ENCODE results near the gene OBP2B.
"Not testable (repeated sequence)": the region's sequence is repeated elsewhere in the genome, so short reads cannot be mapped to it uniquely, and the experiment has no call there.

OBP2B gene

GRCh38 chr9:133237035-133237731 lies 28.1 kb upstream of the OBP2B start:
- TF ChIP-seq, protein P1, sequence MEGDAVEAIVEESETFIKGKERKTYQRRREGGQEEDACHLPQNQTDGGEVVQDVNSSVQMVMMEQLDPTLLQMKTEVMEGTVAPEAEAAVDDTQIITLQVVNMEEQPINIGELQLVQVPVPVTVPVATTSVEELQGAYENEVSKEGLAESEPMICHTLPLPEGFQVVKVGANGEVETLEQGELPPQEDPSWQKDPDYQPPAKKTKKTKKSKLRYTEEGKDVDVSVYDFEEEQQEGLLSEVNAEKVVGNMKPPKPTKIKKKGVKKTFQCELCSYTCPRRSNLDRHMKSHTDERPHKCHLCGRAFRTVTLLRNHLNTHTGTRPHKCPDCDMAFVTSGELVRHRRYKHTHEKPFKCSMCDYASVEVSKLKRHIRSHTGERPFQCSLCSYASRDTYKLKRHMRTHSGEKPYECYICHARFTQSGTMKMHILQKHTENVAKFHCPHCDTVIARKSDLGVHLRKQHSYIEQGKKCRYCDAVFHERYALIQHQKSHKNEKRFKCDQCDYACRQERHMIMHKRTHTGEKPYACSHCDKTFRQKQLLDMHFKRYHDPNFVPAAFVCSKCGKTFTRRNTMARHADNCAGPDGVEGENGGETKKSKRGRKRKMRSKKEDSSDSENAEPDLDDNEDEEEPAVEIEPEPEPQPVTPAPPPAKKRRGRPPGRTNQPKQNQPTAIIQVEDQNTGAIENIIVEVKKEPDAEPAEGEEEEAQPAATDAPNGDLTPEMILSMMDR (IDR thresholded peaks at IDR 0.05; ENCODE audit: extremely low read depth, missing control alignments): no peak
- no peak for DNase-seq (ENCODE audit: low spot score)

DNA sequence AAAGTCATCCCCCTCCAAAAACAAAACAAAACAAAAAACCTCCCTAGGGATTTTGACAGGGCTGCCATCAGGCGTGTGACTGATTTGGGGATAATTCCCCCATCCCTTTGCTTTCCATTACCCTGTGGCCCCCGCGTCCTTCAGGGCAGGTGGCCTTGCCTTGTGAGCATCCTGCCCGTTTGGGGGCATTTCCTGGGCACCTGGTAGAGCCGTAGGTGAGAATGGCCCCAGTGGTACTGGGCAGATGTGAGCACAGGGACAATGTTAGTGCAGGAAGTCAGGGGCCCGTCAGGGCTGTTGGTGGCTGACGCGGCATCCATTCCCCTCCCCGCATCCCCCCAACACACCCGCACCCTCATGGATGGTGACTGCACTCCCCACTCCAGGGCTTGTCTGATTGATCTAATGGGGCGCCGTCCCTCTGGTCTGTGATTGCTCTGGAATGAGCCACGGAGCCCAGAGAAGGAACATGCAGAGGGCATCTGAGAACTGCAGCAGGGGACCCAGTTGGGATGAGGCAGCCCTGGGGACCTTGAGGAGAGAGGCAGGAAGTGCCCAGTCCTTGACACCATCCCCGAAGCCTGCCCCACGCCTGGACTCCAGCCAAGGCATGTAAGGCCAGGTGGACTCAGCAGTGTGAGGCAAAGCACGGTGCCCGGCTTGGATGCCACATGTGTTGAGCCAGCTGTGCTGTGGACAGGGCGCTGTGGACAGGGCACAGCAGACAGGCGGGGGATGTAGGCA lies 27.4 kb upstream of the OBP2B start:
- not testable (repeated sequence) for DNase-seq (ENCODE audit: low spot score)

- TF ChIP-seq, protein P1 (IDR thresholded peaks at IDR 0.05; ENCODE audit: extremely low read depth, missing control alignments): no peak
- no peak for DNase-seq (ENCODE audit: low spot score)
Observed at GRCh38 chr9:133235549-133236222, 26.6 kb upstream of the OBP2B start.

DNA sequence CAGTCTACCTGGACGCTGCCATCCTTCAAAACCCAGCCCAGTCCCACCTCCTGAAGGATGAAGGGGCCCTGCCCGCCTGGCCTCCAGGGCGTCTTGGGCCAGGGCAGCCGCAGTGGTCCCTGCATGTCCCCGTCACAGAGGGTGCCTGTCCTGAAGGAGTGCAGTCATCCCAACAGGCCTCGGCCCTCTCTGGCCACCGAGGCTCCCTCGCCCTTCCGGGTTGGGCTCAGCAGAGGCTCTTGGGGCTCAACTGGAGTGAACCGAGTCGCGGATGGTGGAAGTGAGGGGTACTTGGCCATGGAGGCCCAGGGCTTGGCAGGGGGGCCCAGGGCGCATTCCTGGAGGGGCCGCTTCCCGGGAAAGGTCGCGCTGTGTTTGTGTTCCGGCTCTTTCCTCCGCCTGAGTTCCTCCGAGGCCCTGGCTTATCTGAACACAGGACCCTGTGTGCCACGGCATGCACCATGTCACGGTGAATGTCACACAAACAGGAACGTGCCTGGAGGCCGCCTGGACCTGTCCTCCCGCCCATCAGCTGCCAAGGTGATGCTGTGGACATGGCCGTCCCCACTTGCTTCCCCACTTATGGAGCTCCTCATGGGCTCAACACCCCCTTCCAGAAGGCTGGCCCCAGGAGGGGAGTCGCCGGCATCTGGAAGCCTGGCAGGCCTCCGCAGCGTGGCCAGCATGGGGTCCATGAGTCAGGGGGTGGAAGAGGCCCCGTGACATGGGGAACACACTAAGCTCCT lies 25.7 kb upstream of the OBP2B start:
- TF ChIP-seq, protein P1 (IDR thresholded peaks at IDR 0.05; ENCODE audit: extremely low read depth, missing control alignments): no peak
- DNase-seq (ENCODE audit: low spot score): no peak

GRCh38 chr9:133233681-133234432 lies 24.8 kb upstream of the OBP2B start:
- DNase-seq (ENCODE audit: low spot score): no peak
- TF ChIP-seq, protein P1 (IDR thresholded peaks at IDR 0.05; ENCODE audit: extremely low read depth, missing control alignments): no peak

- not testable (repeated sequence) for DNase-seq (ENCODE audit: low spot score)
Observed at GRCh38 chr9:133231934-133232568, 23.0 kb upstream of the OBP2B start.

GRCh38 chr9:133230514-133230913 lies 21.5 kb upstream of the OBP2B start:
- not testable (repeated sequence) for DNase-seq (ENCODE audit: low spot score)

DNA sequence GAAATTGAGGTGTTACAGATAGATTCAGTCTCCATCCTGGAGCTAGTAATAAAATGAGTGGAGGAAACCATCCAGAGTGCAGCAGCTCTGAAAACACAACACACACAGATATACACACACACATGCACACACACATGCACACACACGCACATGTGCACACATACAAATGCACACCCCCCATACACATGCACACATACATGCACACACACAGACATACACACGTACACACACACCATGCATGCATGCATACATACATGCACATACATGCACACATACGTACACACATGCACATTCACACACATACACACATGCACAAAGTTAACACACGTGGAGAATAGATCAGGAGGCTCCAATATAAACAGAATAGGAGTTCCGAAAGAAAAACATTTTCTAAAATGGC lies 21.0 kb upstream of the OBP2B start:
- TF ChIP-seq, protein P1 (IDR thresholded peaks at IDR 0.05; ENCODE audit: extremely low read depth, missing control alignments): no peak
- DNase-seq (ENCODE audit: low spot score): no peak

DNA sequence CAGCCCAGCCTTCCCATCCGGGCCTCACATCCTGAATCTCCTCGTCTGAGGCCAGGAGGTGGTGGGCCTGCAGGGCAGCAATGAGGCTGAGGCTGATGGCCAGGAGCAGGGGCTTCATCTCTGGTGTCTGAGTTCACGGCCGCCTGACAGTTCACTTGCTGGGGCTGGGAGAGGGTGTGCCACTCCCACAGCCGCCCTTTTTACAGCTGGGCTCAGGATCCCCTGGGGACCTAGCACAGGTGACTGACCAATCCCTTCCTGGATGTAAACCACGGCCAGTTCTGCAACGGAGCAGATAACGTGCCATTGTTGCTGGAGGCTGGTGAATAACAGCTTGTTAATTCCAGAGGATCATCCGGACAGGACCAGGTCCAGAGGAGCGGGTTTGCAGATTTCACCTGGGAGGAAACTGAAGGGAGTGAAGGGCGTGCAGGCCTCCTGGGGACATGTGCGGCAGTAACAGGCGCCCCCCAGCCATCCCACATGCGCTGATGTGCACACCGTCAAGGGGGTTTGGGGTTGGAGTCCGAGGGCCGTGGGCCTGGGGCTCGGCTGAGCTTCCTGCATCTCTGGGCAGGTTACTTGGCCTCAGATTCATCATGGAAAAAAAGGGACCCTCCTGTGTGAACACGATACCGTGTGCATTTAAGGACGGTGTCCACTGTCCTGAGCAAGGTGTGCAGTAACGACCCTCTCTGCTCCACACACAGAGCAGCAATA lies 19.6 kb upstream of the OBP2B start:
- DNase-seq (ENCODE audit: low spot score): not testable (repeated sequence)

DNA sequence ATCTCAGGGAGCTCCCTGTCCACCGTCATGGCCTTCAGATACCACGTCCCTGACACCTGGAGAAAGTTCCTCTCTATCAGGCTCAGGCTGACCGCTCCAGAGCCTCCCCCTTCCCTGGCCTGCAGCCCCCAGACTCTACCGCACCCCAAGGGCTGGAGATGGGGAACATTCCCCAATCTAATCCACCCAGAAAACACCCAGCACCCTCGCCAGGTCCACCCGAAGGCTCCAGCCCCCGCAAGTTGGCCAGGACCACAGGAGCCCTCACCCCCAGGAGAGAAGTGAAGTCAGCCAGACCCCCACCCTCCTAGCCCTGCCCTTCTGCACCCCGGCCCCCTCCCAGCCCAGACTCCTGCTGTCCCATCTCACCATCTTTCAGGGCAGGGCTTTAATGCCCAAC lies 18.9 kb upstream of the OBP2B start:
- not testable (repeated sequence) for DNase-seq (ENCODE audit: low spot score)

Measured in GM20000 (cell line).